NCI-H748 treated with DMSO at 0.1 percent for 48 hours (cell line): ENCODE measurements around the gene NEMP1.
A peak's percentile ranks its signal among the peaks of the same experiment; 100 is the strongest.
"Not testable (repeated sequence)": the region's sequence is repeated elsewhere in the genome, so short reads cannot be mapped to it uniquely, and the experiment has no call there.

ENCODE experiments used
- DNase-seq: peaks from one replicate; lab custom pipeline; 2025; lab: John Stamatoyannopoulos, UW

Gene NEMP1

GRCh38 chr12:57029457-57029856, 49.1 kb downstream of the NEMP1 start:
- no peak for DNase-seq

DNA sequence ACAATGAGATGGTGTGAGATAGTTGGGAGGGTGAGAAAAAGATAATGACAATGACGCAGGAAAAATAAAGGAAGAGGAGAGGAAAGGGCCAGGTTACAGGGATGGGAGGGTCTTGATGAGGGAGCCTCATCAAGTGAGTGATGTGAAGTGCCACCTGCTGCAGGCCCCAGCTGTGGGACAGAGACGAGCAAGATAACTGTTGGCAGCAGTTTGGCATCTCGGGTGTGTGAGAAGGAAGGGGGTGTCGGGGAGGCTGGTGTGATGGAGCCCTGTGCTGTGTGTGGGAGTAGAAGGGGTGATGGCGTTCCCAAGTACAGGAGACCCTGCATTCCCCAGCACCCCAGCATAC, 50.8 kb downstream of the NEMP1 start:
- DNase-seq: no peak

DNA sequence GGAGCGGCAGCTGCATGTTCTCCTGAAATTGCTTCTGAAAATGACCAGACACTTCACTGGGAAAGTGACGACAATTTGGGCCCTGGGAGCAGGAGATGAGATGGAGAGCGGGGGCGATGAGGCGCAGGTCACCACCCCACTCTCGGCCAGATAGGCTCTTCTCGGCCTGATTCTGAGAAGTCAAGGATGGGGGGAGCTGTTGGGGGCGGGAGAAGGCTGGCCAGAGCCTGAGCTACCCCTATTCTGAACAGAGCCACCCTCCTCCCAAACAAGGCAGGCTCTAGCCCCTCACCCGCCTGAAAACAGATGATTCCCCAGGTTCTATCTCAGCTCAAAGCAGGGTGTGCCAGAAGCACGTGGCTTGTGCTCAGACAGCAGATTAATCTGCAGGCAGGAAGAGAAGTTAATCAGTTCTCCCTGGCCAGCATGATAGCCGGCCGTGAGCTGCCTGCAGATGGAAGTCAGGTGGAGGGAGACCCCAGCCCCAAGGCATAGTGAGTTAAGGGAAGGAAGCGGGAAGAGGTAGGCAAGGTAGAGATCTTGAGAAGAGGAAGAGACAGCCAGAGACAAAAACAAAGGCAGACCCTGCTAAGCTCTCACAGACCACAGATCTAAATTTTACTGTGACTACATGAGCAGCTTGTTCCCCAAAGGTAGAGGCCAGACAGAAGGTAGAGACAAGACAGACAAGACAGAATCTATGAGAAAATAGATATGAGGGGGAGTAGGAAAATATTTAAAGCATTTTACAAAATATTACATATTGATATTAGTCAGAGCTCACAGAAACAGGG, 51.4 kb downstream of the NEMP1 start:
- no peak for DNase-seq

GRCh38 chr12:57025196-57025595, 53.4 kb downstream of the NEMP1 start:
- no peak for DNase-seq

- not testable (repeated sequence) for DNase-seq
Observed at GRCh38 chr12:57022324-57022723, 56.3 kb downstream of the NEMP1 start.

- DNase-seq: no peak
Observed at GRCh38 chr12:57019983-57020719, 58.4 kb downstream of the NEMP1 start.

DNA sequence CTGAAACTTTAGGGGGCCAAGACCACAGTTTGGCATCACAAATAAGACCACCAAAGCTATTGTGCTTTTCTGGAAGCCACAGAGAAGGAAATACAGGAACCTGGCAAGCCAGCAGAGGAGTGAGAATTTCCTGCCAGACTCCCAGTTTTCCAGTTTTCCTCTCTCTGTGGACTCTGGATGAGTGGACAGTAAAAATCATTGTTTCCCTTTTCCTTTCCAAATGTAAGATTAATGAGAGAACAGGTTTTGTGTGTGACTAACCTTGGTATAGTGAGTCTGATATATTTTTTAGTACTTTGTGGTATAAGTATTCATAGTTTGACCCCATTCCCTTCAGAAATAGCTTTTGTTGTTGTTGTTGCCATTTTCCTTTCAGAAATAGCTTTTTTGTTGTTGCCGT, 59.7 kb downstream of the NEMP1 start:
- DNase-seq: no peak

- not testable (repeated sequence) for DNase-seq
Observed at GRCh38 chr12:57018353-57018752, 60.2 kb downstream of the NEMP1 start.

DNA sequence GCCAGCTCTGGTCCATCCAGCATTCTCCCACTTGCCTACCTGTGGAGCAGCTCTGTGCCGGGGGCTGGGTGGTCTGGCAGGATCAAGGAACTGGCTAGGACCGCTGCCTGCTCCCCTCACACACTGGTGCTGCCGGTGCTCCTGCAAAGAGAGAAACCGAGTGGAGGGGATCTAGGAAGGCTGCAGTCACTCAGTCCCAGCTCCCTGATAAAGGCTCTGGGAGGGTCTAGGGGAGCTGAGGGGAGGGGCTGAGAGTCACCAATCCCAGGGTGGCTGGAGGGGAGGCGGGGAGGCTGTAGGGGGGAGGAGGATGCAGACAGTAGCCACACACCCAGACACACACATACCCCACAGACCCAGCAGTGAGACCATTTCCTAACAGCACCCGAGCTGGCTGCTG, 62.2 kb downstream of the NEMP1 start, which contains the start of gene TAC3:
TAC3 (minus strand) TSS at position 182 of the 400 bp plus-strand sequence. CDS start 732 bp downstream, outside the sequence.
- DNase-seq: no peak

DNA sequence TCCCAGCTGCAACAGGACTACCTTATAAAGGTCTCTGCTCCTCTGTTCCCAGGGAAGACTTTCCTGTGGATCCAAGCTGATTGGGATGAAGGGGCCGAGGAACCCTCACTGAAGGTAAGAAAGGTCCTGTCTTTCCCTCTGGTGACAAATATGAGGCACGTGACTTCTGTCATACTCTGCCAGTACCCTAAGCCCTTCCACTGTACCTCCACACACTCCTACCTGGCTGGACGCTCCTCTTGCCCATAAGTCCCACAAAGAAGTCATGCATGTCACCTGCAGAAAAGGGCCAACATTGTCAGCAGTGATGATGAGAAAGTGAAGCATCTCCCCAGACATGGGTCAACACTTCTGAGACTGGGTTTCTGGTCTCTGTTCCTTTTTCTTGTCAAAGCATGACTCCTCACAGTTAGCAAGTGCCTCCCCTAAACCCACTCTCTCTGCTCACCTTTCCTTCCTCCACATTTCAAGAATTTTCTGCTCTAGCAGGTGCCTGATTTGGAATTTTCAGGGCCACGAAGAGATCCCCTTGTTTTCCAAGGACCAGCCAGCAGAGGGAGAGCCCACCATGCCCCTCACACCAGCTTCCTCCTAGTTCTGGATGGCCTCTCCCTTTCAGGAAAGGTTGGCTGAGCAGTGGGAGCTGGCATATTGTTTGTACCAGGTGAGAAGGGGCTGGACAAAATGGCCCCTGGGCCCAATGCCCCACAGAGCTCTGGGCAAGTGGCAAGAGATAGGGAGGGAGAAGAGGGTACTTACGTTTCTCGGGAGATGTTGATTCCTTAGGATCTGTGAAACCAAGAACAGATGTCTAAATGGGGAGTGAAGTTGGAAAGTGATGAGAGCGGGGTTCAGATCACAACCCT, 65.8 kb downstream of the NEMP1 start:
- DNase-seq: no peak

DNA sequence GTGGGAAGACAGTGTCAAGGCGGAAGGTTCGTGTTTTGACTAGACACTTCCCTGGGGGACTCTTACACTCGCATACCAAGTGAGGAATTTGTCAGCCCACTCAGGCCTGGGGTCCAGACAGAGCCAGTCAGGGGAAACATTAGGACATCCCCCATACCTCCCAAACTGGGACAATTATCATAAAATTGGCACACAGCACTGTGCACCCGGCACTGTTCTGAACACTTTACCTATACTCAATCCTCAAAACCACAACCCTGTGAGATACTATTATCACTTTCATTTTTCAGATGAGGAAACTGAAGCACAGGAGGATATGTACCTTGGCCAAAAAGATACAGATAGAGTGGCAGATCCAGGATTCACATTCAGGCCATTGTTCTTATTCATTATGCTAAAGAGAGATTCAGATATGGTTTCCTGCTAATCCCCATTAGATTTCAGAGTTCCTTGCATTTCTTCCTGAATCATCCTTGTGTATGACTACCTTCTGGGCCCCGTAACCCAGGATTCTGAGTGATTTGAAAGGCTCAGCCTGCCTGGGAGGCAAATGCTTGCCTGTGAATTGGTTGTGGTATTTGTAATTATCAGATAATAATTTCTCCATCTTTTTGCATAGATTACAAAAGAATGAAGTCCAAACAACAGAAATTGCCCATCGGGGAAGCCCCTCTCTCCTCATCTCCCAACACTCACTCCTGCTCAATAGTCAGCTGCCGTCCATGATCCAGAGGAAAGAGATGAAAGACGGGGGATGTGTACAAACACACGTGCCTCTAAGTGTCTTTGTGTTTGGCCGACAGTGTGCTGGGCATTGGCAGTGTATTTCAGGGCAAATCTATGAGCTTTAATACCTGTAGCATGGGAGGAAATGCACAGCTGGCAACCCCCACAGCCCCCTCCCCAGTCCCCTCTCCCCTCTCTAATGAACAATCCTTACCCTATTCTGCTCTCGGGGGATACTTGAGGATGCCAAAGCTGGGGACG, 66.9 kb downstream of the NEMP1 start:
- DNase-seq: no peak

DNA sequence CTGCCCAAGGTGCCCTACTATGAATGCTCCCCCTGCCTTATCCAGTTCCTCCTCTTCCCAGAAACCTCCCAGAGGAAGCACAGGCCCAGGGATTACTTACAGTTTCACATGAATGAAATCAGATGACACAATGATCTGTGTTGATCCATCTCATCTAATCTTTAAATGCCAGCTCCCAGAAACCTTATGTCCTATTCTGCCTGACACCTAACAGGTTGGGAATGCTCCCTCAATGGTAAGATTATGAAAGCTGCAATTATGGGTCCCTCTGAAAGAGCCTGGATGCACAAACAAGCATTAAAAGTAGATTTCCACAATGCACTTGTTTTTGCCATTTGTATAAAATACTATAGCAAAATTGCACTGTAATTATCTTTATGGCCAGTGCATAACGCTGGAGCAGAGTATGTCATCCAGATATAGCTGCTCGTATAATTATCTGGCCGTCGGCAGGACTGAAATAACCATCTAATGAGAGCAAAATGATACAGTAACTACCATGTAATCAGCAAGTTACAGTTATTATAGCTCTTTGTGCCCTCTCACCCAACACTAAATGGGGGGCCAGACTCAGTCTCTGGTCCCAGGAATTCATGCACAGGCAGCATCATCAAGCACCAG, 67.9 kb downstream of the NEMP1 start:
- no peak for DNase-seq

DNA sequence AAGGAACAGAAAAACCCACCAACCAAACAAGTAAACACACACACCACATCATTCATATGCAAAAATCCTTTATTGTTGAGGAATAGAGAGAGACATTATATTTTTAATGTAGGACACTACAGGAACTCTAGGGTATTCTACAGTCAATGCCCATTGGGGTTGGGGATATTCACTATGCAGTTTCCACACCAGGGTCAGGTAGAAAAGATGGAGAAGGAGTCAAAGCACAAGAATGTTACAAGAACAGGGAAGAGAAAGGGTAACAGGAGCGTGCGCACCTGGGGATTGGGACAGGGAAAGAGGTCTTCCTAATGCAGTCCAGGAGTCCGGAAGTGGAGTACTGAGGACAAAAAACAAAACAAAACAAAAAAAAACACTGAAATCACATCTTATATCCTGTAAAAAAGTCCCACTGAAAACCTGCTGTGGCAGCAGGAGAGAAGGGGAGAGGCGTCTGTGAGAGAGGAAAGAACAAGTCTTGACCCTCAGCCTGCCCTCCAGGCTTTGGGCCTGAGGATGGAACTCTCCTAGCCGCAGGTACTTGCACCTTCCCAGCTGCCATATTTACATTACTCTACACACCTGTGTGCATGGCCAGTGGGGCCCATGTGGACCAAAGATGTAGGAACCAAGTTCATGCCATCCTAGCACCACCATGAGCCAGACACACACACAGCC, 68.5 kb downstream of the NEMP1 start:
- DNase-seq: no peak

GRCh38 chr12:57008178-57008577, 70.4 kb downstream of the NEMP1 start:
- DNase-seq: peak; percentile 66

DNA sequence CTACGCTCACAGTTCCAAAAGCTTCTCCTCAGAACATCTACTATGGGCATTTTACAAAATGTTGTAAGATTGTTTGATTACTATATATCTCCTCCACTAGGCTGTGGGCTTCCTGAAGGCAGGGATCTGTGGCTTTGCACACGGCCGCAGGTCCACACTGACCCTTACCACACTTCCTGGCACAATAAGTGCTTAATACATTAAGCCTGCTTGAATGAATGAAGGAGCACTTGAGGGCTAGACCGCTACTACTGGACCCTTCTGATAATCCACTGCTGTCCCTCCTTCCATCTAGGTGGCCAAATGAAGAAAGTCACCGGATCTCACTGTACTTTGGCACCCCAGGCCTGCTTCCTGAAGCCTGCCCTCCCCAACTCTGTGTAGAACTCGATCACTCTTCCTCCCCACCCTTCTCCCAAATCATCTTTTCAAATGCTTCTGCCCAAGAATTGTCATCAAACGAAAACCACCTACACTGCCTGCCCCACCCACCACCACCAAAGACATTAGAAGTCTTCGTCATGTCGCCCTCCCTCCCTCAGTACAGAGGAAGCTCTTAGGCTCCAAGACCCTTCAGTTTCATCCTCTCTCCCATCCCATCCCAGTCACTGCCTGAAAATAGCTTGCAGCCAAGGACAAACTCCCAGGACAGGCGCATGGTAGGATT, 71.6 kb downstream of the NEMP1 start:
- no peak for DNase-seq

GRCh38 chr12:57005980-57006808, 72.4 kb downstream of the NEMP1 start, which contains the start of gene ZBTB39:
Gene ZBTB39 (minus strand): TSS chr12:57006546. CDS start chr12:57004917, 1,629 bp downstream.
- peak; percentile 30 for DNase-seq
